AG09319 (cell line): ENCODE measurements around the gene ECEL1.

ENCODE experiments used
- DNase-seq: peaks from one replicate; pipeline ENCODE4 v3.0.0-alpha.2; 2010; ENCODE audit warnings: low read depth; ENCODE audit errors: extremely low read depth
- TF ChIP-seq, protein P1 (sequence below): IDR thresholded peaks from 2 replicates; pipeline ENCODE4 v1.5.1; 2011; ENCODE audit warnings: low read depth, mild to moderate bottlenecking, inconsistent platforms, low read length, moderate library complexity

Gene ECEL1

DNA sequence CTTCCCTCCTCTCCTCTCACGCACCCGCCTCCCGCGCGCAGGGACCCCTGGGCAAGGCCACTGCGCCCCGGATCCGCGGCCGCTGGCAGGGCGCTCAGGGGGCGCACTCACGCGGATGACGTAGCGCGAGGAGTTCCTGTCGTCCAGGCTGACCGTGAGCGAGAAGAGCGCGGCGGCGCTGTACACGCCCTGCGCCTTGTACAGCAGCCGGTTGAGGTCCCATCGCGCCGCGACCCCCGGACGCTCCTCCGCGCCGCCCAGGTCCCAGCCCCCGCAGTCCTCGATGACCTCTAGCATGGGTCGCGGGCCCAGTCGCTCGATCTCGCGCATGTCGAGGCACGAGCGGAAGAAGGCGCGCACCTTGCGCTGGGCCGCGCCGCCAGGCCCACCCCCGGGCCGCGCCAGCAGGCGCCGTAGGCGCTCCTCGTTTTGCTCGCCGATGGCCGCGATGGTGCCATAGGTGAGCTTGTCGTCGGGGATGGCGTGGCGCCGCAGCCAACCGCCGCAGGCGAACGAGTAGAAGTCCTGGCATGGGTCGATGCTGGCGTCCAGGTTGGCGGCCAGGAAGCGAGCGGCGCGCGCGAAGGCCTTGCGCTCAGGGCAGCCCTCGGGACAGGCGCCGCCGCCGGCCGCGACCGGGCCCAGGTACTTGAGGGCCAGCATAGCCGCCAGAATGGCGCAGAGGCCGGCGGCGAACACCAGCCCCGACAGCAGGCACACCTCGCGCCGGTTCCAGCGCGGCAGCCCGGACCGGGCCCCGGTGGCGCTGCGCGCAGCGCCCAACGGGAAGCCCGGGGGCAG is 1.7 kb downstream of the ECEL1 start:
- no peak for DNase-seq
- TF ChIP-seq, protein P1, sequence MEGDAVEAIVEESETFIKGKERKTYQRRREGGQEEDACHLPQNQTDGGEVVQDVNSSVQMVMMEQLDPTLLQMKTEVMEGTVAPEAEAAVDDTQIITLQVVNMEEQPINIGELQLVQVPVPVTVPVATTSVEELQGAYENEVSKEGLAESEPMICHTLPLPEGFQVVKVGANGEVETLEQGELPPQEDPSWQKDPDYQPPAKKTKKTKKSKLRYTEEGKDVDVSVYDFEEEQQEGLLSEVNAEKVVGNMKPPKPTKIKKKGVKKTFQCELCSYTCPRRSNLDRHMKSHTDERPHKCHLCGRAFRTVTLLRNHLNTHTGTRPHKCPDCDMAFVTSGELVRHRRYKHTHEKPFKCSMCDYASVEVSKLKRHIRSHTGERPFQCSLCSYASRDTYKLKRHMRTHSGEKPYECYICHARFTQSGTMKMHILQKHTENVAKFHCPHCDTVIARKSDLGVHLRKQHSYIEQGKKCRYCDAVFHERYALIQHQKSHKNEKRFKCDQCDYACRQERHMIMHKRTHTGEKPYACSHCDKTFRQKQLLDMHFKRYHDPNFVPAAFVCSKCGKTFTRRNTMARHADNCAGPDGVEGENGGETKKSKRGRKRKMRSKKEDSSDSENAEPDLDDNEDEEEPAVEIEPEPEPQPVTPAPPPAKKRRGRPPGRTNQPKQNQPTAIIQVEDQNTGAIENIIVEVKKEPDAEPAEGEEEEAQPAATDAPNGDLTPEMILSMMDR: no peak

DNA sequence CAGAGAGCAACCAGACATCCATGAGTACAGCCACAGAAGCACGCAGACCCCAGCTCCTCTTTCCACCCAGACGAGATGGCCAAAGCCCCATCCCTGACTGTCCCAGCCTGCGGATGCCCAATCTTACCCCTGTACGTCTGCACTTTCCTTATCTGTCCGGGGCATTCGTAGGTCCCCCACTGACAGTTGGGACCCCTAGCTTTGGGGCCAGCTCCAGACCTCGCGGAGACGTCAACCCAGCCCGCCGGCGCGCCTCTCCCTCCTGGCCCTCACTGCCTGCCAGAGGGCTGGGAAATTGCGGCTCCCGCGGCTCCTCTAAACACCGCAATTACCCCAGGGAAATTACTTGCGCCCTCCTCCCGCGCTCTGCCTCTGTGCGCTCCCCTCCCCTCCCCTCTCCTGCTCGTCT is 2.3 kb downstream of the ECEL1 start:
- TF ChIP-seq, protein P1: no peak
- no peak for DNase-seq

DNA sequence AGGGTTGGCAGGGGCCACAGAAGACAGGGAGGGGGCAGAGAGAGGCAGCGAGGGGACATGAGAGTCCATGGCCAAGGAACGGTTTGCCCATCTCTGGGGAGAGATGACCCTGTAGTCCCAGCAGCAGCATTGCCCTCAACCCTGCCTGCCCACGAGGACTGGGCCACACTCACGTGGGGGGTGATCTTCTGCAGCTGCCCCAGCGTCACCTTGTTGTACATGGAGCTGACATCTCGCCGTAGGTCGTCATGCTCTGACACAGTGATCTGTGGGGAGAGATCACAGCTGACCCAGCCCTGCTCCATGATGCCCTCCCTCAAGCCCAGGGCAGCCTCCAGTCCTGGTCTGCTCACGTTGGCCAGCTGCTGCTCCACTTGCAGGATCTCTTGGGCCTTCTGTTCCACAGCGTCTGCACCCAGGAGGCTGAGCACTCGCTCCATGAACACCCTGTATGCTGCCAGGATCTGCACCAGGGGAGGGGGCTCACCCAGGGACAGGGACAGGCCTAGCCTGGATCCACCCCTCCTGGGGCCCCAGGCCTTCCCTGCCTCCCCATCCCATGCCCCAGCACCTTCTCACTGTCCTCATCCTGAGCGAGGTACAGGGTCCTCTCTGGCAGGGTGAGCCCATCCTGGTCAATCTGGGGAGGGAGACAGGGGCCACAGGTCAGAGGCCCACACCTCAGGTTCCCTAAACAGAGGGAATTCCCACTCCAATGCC is 2.8 kb downstream of the ECEL1 start:
- no peak for DNase-seq
- TF ChIP-seq, protein P1: no peak

DNA sequence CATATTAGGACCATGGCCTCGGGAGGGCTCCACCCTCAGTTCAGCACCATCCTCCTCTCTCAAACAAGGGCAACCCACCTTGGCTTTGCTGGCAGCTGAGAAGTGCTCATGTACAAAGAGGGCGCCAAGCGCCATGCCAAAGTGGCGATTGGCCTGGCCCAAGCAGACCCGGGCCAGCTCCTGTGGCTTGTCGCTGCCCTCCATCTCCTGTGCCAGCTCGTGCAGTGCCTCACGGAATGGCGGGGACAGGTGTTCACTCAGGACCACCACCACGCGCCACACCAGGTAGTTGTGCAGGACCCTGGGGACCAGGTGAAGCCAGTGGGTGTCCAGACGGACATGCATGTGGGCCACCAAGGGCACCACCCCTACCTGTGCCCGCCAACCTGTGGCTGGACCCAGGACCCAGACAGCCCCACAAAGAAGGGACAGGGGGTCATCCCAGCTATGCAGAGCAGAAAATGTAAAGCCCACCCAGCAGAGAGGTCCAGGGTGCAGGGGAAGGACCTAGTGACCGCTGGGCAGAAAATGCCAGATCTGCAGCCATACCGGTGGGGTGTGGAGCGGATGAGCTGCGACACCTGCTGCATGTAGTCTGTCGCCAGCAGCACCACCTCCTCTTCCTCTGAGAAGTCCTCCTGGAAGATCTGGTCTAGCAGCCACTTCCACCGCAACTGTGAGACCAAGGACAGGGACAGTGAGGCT is 3.6 kb downstream of the ECEL1 start:
- no peak for DNase-seq
- TF ChIP-seq, protein P1: no peak

DNA sequence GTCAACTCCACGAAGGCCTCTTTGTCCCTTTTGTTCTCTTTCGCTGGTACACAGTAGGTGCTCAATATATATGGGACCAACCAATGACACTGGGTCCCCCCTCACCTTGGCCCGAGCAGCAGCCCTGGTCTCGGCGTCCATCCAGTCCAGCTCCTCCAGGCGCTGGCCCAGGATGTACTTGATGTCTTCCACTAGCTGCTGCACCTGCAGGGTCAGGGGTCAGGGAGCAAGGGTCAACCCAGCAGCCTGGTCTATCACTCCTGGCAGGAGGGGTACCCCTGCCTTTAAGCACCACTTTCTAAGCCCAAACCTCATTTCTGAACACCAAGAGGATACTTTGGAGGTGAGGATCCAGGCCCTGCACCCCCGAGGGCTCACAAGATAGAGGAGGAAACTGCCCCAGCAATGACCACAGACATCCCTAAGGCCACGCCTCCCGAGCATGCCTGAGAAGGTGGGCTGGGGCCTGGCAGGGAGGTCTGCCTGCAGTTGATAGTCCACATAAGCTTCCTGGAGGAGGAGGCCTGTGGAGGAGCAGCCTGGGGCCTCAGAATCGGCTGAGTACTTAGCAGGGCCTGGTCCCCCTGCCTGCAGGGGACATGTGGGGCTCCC is 4.2 kb downstream of the ECEL1 start:
- TF ChIP-seq, protein P1: no peak
- no peak for DNase-seq

DNA sequence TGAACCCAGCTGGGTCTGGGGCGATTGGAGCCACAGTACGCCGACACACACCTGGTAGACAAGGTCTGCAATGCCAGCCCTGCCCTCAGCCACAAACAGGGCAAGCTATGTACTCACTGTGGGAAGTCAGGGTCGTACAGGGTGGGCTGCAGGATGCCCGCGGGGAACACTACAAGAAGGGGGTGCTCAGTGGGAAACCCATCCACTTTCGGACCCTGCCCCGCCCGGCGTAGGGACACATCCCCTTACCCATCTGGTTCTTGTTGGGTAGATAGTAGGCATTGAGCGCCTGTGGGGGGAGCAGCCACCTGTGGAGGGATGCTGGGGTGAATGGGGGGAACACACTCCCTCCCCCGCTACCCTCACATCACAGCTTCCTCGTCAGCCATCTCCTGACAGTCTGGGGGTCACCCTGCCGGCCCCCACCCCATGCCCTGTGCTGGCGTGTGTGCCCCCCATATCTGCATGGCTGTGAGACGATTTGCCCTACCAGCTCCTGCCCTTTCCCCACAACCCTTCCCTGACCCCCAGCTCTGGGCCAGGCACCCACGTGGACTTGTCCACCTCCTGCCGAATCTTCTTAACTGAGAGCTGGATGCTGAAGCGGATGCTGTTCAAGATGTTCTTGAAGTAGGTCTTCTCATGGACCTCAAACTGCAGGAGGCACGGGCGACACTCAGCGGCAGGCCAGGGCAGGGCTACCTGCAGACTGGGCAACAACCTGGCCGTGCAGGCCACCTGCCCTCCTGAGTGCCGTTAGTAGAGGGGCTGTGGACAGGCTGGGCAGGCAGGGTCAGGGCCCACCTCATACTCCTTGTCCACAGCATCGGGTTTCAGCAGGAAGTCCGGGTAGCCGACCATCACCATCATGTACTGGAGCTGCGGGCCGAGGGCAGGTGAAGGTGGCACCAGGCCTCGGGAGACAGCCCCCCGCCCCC is 5.1 kb downstream of the ECEL1 start:
- no peak for DNase-seq
- TF ChIP-seq, protein P1: no peak
